Neural cell (in vitro differentiated cells): ENCODE results near the gene TMEM231.

Experiments used
- EZH2 ChIP-seq: fragments of 200-600, 300-800 bp; shearing (Covaris generic), sonication (generic); IDR thresholded peaks from 2 replicates; pipeline ENCODE4 v1.6.1; 2014; ENCODE audit warnings: antibody characterized with exemption, low read length, borderline replicate concordance, mild to moderate bottlenecking; ENCODE audit not compliant: insufficient read depth, poor library complexity, severe bottlenecking
- TF ChIP-seq, protein P1 (sequence below): IDR thresholded peaks from 2 replicates; pipeline ENCODE4 v1.6.1; 2012; ENCODE audit warnings: borderline replicate concordance
- TF ChIP-seq, protein P2 (sequence below): fragments of 450-650 bp; IDR thresholded peaks from 2 replicates; pipeline ENCODE4 v1.5.1; 2014; ENCODE audit warnings: antibody characterized with exemption, mild to moderate bottlenecking, moderate library complexity; ENCODE audit not compliant: poor library complexity, severe bottlenecking

DNA sequence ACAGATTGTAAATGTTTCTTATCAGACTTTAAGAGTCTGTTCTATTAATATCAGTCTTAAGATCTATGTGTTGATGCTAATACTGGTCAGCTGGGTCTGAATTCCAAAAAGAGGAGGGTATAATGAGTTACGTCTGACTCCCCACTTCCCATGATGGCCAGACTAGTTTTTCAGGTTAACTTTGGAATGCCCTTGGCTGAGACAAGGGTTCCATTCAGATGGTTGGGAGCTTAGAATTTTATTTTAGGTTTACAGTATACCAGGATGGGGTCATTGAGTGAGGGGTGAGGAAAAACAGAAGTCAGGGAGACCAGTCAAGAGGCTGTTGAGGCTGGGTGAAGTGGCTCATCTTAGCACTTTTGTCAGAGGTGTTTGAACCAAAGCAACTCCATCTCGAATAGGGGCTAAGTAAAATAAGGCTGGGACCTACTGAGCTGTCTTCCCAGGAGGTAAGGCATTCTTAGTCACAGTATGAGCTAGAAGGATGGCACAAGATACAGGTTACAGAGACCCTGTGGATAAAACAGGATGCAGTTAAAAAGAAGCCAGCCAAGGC is 2.9 kb upstream of the TMEM231 start:
- TF ChIP-seq EZH2, result no peak
- TF ChIP-seq, protein P1, sequence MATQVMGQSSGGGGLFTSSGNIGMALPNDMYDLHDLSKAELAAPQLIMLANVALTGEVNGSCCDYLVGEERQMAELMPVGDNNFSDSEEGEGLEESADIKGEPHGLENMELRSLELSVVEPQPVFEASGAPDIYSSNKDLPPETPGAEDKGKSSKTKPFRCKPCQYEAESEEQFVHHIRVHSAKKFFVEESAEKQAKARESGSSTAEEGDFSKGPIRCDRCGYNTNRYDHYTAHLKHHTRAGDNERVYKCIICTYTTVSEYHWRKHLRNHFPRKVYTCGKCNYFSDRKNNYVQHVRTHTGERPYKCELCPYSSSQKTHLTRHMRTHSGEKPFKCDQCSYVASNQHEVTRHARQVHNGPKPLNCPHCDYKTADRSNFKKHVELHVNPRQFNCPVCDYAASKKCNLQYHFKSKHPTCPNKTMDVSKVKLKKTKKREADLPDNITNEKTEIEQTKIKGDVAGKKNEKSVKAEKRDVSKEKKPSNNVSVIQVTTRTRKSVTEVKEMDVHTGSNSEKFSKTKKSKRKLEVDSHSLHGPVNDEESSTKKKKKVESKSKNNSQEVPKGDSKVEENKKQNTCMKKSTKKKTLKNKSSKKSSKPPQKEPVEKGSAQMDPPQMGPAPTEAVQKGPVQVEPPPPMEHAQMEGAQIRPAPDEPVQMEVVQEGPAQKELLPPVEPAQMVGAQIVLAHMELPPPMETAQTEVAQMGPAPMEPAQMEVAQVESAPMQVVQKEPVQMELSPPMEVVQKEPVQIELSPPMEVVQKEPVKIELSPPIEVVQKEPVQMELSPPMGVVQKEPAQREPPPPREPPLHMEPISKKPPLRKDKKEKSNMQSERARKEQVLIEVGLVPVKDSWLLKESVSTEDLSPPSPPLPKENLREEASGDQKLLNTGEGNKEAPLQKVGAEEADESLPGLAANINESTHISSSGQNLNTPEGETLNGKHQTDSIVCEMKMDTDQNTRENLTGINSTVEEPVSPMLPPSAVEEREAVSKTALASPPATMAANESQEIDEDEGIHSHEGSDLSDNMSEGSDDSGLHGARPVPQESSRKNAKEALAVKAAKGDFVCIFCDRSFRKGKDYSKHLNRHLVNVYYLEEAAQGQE, result no peak
- TF ChIP-seq, protein P2, sequence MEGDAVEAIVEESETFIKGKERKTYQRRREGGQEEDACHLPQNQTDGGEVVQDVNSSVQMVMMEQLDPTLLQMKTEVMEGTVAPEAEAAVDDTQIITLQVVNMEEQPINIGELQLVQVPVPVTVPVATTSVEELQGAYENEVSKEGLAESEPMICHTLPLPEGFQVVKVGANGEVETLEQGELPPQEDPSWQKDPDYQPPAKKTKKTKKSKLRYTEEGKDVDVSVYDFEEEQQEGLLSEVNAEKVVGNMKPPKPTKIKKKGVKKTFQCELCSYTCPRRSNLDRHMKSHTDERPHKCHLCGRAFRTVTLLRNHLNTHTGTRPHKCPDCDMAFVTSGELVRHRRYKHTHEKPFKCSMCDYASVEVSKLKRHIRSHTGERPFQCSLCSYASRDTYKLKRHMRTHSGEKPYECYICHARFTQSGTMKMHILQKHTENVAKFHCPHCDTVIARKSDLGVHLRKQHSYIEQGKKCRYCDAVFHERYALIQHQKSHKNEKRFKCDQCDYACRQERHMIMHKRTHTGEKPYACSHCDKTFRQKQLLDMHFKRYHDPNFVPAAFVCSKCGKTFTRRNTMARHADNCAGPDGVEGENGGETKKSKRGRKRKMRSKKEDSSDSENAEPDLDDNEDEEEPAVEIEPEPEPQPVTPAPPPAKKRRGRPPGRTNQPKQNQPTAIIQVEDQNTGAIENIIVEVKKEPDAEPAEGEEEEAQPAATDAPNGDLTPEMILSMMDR, result no peak
